ENCODE results near the gene PDE2A.

PDE2A gene

GRCh38 chr11:72704028-72704782 lies 30.0 kb upstream of the PDE2A start:
- no peak for DNase-seq (ENCODE audit: low spot score)

- DNase-seq (ENCODE audit: low spot score): no peak
Observed at GRCh38 chr11:72703267-72704008, 29.2 kb upstream of the PDE2A start.

- DNase-seq (ENCODE audit: low spot score): no peak
Observed at GRCh38 chr11:72702577-72703241, 28.5 kb upstream of the PDE2A start.

- no peak for DNase-seq (ENCODE audit: low spot score)
Observed at GRCh38 chr11:72702096-72702495, 27.9 kb upstream of the PDE2A start.

GRCh38 chr11:72701466-72701865 lies 27.2 kb upstream of the PDE2A start:
- DNase-seq (ENCODE audit: low spot score): no peak

GRCh38 chr11:72700146-72700545 lies 25.9 kb upstream of the PDE2A start:
- DNase-seq (ENCODE audit: low spot score): no peak

GRCh38 chr11:72697814-72698213 lies 23.6 kb upstream of the PDE2A start:
- no peak for DNase-seq (ENCODE audit: low spot score)

GRCh38 chr11:72696866-72697700 lies 22.9 kb upstream of the PDE2A start:
- no peak for DNase-seq (ENCODE audit: low spot score)

- no peak for DNase-seq (ENCODE audit: low spot score)
Observed at GRCh38 chr11:72695354-72695753, 21.1 kb upstream of the PDE2A start.

GRCh38 chr11:72693271-72693968 lies 19.2 kb upstream of the PDE2A start:
- DNase-seq (ENCODE audit: low spot score): no peak

GRCh38 chr11:72692498-72693237 lies 18.4 kb upstream of the PDE2A start:
- no peak for DNase-seq (ENCODE audit: low spot score)

GRCh38 chr11:72690166-72690565 lies 15.9 kb upstream of the PDE2A start:
- no peak for DNase-seq (ENCODE audit: low spot score)

GRCh38 chr11:72688929-72689328 lies 14.7 kb upstream of the PDE2A start:
- no peak for DNase-seq (ENCODE audit: low spot score)

GRCh38 chr11:72688486-72688885 lies 14.3 kb upstream of the PDE2A start:
- no peak for DNase-seq (ENCODE audit: low spot score)

- DNase-seq (ENCODE audit: low spot score): no peak
Observed at GRCh38 chr11:72687326-72687725, 13.1 kb upstream of the PDE2A start.

- no peak for DNase-seq (ENCODE audit: low spot score)
Observed at GRCh38 chr11:72686639-72687220, 12.5 kb upstream of the PDE2A start.

- peak; percentile 42 for DNase-seq (ENCODE audit: low spot score)
Observed at GRCh38 chr11:72685560-72686480, 11.6 kb upstream of the PDE2A start.

GRCh38 chr11:72684236-72684912 lies 10.2 kb upstream of the PDE2A start:
- peak; percentile 58 for DNase-seq (ENCODE audit: low spot score)

GRCh38 chr11:72683782-72684200 lies 9.6 kb upstream of the PDE2A start:
- peak; percentile 54 for DNase-seq (ENCODE audit: low spot score)
